Measurements from ENCODE around the gene POP7.

Gene POP7

DNA sequence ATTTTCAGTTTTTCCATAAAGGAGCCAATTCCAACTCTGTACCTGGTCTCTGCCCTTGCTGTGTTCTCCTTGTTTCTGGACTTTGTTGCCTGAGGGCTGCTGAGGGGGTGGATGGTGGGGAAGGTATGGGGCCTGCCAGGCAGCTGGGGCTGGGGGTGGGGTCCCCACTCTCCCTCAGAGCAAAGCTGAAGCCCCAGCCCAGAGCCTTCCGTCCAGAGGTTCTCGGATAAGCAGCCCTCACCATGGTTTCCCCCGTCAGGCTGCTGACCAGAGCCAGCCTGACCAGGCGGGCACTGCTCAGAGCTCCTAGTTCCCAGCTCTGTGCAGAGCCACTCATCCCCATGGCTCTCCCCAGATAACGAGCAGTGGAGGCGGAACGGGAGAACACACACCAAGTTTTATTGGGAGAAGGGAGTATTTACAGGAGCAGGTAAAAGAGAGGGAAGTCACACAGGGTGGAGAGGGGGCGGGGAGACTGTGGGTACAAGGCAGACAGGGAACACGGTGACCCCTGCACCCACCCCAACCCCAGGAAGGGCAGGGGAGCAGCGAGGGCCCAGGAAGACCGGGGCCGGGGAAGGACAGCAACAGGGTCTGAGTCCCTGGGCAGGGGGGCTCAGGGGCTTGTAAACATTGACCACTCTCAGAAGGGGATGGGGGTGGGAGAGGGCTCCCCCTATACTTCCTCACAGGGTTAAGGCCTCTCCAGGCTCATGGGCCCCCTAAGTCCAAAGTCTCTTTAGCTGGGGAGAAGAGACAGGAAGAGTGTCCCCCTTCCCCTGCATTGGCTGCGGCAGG lies 26.6 kb upstream of the POP7 start:
- DNase-seq, result no peak

- DNase-seq, result peak; percentile 59
Observed at GRCh38 chr7:100679927-100680575, 25.9 kb upstream of the POP7 start.

- no peak for DNase-seq
Observed at GRCh38 chr7:100680576-100681271, 25.2 kb upstream of the POP7 start.

GRCh38 chr7:100681491-100682227 lies 24.3 kb upstream of the POP7 start:
- no peak for DNase-seq

DNA sequence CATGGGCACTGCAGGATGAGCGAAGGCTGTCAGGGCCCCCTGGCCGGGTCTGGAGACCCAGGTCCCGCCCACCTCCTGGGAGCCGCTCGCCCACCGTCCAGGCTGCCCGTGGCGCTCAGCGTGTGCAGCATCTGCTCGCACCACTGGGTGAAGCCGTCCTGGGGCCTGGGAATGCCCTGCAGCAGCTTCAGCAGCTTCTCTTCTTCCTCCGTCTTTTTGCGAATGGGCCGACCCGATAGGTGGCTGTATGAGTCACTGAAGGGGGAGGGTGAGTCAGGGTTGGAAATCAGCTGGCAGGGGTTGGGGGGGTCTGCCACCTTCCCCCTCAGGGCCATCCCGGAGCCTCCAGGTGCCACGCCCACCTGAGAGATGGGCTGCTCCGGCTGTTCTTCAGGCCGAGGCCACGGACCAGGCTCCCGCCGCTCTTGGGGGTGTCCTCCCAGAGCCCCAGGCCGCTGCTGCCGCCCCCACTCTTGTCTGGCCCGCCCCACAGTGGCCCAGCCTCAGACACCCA lies 23.6 kb upstream of the POP7 start:
- DNase-seq, result no peak

DNA sequence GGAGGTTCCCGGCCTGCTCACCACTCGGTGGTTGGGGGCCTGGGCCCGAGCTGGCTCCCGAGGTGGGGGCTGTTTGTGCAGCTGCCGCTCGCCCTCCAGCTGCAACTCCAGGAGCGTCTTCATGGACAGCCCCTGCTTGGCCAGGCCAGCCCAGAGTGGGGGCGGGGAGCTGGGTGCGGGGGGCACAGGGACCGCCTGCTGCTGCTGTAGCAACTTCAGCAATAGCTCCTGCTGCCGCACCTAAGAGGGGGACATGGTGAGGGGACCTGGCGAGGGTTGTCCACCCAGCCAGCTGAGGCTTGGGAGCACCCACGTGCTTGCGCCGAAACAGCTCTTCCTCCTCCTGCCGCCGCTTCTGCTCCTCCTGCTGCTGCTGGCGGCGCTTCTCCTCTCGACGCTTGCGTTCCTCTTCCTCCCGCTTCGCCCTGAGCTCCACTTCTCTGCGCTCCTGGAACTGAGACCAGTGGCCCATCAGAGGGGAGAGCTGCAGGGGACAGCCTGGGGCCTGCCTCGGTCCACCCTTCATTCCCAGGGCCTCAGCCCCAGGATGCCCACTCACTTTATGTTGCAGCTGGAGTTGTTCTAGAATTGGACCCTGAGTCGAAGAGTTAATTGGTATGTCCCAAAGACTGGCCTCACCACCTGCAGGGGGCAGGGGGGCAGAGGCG lies 22.8 kb upstream of the POP7 start:
- DNase-seq, result no peak

DNA sequence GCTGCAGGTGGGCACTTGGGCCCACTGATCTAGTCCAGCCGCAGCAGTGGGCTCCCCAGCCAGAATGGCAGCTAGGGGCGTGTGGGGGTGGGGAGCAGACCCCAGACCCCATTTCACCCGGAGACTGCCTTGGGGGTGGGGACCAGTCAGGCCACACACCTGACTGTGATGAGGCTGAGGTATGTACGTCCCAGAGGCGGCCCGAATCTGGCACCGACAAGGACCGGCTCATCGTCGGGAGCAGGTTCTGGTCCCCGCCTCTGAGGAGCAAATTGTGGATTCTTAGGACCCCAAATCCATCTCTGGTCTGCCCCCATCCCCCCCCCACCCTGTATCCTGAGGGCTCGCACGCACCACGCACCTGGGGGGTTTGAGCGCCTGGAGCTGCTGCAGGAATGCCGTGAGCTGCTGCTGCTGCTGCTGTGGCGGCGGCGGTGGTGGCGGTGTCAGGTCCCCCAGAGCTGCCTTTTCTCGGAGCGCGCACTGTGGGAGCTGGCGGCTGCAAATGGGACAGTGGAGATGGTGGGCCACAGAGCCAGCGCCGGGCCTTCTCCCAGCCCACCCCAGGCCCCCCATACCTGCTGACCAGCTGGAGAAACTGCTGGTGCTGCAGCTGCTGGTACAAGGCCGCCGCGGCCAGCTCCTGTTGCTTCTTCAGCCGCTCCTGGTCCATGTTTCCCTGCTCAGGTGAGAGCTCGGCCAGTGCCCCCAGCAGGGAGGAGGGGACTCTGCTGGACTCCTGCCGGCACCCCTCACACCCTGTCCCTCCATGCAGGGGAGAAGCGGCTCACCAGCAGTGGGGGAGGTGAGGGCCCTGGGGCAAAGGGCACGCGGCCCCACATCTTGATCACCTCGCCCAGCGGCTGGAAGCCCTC lies 22.0 kb upstream of the POP7 start:
- DNase-seq, result no peak

DNA sequence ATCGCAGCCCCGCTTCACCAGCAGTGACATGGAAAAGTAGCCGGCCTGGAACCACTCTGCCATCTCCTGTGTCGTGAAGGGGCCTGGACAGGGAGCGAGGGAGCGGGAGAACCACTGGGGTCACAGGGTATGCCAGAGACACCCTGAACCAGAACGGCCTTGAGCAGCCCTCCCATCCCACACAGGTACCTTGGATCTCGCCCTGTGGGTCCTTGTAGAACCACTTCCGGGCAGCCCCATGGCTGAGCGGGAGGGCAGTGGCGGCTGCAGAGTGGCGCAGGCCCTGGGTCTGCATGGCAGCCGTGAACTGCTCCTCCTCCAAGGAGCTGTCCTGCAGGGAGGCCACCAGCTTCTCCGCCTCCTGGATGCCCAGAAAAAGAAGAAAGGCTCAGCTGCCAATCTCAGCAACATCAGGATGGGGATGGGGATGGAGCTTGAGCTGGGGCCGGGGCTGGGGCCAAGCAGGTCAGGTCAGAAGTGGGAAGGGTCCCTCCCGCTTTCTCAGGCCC lies 21.3 kb upstream of the POP7 start:
- no peak for DNase-seq

- no peak for DNase-seq
Observed at GRCh38 chr7:100685049-100685605, 20.8 kb upstream of the POP7 start.

DNA sequence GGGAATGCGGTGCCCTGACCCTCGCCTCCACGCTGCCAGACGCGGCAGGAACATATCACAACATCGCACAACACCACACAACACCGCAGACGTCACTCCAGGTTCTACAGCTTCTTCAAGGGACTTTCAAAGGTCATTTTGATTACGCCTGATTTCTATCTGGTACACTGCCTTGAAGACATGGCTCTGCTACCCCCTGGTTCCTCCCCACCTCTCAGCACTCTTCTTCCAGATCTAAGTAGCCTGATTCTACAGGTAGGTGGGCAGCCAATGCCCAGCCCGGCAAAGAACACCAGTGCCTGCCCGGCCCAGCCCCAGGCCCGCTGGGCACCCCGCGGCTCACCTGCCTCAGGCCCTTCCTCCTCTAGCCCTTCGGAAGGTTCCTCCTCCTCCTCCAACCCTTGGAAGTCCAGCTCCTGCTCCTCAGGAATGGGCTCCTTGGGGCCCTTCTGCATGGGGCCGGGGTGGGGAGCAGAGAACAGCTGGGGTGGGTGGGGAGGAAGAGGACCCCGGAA lies 20.2 kb upstream of the POP7 start:
- no peak for DNase-seq

- DNase-seq, result no peak
Observed at GRCh38 chr7:100686201-100686821, 19.6 kb upstream of the POP7 start.

DNA sequence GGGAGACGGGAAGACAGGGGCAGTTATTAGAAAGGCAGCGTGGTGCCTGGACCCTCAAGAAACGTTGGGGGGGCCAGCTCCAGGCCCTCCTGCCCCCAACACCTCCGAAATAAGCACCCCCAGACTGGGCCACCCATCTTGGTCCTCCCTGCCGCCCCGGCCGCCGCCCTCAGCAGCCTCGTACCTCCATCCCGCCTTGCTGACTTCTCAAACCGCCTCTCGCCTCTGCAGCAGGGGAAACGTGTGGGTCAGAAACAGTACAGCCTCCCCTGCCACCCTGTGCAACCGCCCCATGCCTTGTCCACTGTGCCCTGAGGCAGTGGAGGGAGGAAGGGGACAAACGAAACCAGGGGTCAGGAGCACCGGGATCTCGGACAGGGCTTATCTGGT lies 19.1 kb upstream of the POP7 start:
- DNase-seq, result no peak

DNA sequence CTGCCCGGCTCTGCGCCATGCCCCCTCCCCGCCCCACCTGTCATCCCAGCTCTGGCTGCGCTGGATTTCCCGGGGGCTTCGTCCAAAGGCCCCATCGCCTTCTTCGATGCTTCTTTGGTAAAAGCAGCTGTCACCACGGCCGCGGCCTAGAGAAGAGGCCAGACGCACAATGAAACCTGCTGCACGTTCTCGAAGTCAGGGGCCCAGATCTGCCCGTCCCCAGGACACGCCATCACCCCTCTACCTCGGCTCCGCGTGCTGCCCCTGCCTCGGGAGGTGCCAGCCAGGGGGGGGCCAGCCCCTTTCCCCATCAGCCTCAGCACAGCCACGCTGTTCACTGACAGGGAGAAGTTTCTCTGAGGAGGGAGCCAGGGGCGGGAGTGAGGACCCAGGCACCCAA lies 18.7 kb upstream of the POP7 start:
- no peak for DNase-seq

DNA sequence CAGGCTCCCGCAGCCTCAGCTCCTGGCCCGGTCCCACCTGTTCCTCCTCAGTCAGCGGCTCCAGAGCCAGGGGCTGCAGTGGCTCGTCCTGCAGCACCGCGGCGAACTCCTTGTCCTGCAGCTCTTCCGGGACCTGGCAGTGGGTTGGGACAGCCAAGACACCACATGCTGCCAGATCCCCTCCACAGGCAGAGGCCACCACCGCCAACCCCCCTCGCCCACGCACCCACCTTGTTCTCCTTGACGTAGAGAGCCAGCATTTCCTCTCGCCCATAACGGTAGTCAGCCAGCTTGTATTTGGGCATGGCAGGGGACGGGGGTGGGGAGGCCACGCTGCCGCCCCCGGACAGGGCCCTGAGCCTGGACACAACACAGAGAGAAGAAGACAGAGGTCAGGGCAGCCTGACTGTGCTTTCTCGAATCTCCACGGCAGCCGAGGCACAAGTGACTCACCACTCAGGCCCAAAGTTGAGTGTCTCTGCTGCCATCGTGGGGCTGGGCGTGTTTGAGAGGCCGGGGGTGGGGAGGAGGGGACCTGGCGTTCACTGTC lies 18.1 kb upstream of the POP7 start:
- DNase-seq, result no peak

DNA sequence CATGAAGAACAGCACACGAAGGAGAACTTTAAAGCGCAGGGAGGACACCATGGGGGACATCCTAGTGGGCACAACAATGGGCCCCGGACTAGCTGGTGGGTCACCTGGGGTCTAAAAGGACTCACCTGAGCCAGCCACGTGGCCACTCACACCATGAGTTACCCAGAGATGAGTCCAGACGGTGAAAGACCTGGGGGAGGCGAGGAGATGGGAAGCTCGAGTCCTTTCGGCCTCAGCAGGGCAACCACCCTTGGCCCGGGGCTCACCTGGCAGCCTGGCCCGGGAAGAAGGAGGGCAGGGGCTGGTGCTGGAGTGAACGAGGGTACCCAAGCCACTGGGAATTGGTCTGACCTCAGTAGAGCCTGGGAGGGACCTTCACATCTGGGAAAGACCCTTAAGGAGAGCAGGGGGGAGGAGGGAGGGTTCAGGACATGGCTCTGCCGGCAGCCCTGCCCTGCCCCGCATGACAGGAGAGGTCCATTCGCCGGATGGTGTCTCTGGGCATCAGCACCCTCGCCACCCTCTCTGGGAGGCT lies 17.5 kb upstream of the POP7 start:
- DNase-seq, result no peak

- DNase-seq, result no peak
Observed at GRCh38 chr7:100689230-100690135, 16.4 kb upstream of the POP7 start.

DNA sequence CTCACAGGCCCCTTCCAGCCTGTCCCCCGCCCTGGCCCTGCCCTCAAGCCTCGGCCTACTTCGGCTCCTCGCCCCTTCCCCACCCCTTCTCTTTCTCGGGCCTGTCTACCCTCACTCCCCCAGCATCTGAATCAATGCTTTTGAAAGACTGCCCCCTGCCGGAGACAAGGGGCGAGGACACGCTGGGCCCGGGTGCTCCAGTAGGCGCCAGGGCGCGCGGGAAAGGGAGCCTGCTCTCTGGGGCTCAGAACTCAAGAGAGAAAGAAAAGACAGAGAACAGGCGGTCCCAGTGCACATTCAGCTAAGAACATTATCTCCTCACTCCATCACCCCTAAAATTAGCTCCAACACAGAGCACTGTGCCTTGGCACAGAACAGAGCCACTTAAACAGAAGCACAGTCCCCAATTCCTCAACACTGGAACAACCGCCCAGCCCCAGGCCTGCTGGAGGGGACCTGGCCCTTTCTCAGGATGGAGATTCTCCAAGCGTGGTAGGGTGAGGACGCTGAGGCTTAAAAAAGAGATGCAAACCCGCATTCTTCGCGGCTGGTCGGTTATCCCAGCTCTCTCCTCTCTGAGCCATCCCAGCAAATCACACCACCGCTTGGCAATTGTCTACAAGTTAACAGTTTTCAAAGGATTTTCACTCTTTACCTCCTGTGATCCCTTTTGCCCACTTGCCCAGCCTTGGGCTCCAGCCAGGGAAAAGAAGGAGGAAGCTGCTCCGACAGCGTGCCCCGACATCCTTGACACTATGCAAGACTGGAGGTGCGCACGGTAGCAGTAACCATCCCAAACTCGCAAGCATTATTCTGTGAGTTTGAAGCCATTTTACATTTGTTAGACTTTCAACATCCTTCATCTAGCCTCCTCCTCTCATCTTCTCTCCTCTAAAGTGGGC lies 14.0 kb upstream of the POP7 start:
- DNase-seq, result peak; percentile 93

Data from hematopoietic multipotent progenitor cell treated with erythropoietin and hydrocortisone succinate and interleukin-3 and kit ligand, for 4 days (in vitro differentiated cells).